HG03280 (cell line): ENCODE results near the gene VSTM4.

Experiments
- ATAC-seq: cut with Tn5 transposase; IDR thresholded peaks from one replicate; pipeline ENCODE4 v1.9.1; 2021; ENCODE audit warnings: mild to moderate bottlenecking, moderate library complexity; ENCODE audit not compliant: unreplicated experiment

Gene VSTM4

GRCh38 chr10:49050906-49051305 is 64.4 kb downstream of the VSTM4 start:
- no peak for ATAC-seq

GRCh38 chr10:49050366-49050765 is 65.0 kb downstream of the VSTM4 start:
- no peak for ATAC-seq

GRCh38 chr10:49049660-49050059 is 65.7 kb downstream of the VSTM4 start:
- ATAC-seq: no peak

- no peak for ATAC-seq
These were observed 68.1 kb downstream of the VSTM4 start for GRCh38 chr10:49047128-49047639.

GRCh38 chr10:49044293-49045193 is 70.8 kb downstream of the VSTM4 start:
- ATAC-seq: no peak

- ATAC-seq: no peak
These were observed 74.7 kb downstream of the VSTM4 start for GRCh38 chr10:49040601-49041000.

GRCh38 chr10:49039409-49039808 is 75.9 kb downstream of the VSTM4 start:
- ATAC-seq: no peak

GRCh38 chr10:49038711-49039110 is 76.6 kb downstream of the VSTM4 start:
- no peak for ATAC-seq

GRCh38 chr10:49037187-49037586 is 78.1 kb downstream of the VSTM4 start:
- ATAC-seq: no peak

- ATAC-seq: no peak
These were observed 78.7 kb downstream of the VSTM4 start for GRCh38 chr10:49036638-49037037.

GRCh38 chr10:49035920-49036319 is 79.4 kb downstream of the VSTM4 start:
- no peak for ATAC-seq

- ATAC-seq: no peak
These were observed 80.4 kb downstream of the VSTM4 start for GRCh38 chr10:49034925-49035324.

GRCh38 chr10:49033939-49034338 is 81.4 kb downstream of the VSTM4 start:
- ATAC-seq: no peak

GRCh38 chr10:49029666-49030065 is 85.7 kb downstream of the VSTM4 start:
- ATAC-seq: no peak

GRCh38 chr10:49028639-49029038 is 86.7 kb downstream of the VSTM4 start:
- no peak for ATAC-seq

- ATAC-seq: no peak
These were observed 89.9 kb downstream of the VSTM4 start for GRCh38 chr10:49025347-49025983.

GRCh38 chr10:49024484-49024883 is 90.8 kb downstream of the VSTM4 start:
- ATAC-seq: no peak

- ATAC-seq: no peak
These were observed 91.6 kb downstream of the VSTM4 start for GRCh38 chr10:49023752-49024151.

- no peak for ATAC-seq
These were observed 92.3 kb downstream of the VSTM4 start for GRCh38 chr10:49023071-49023470.

GRCh38 chr10:49021685-49022084 is 93.6 kb downstream of the VSTM4 start:
- ATAC-seq: no peak

GRCh38 chr10:49015700-49016099 is 99.6 kb downstream of the VSTM4 start:
- ATAC-seq: no peak

GRCh38 chr10:49012603-49013002 is 102.7 kb downstream of the VSTM4 start:
- ATAC-seq: no peak
